ENCODE results near the gene C19orf38. TPM values are rescaled to one million over a fixed set of nuclear protein-coding genes. Genes with fewer than 3 reads are reported as not detected.

Gene C19orf38
- total RNA-seq, 2 donors from 2014 or later = 0.91 to 6.4 TPM

DNA sequence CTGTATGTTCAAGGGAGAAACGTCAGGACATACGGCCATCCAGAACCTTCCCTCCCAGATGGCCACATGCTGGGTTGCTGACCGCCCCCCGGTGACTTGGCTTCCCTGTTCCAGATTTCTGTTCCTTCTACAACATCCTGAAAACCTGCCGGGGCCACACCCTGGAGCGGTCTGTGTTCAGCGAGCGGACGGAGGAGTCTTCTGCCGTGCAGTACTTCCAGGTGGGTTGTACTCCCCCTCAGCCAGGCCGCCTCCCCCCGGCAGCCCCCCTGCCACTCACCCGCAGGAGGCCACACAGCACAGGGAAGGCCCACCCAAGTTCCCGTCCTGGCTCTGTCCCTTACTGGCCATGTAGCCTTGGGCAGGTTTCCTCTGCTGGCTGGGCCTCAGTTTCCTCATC lies 59.7 kb downstream of the C19orf38 start:
- H3K4me3 ChIP-seq = no peak overlapping the region
- no peak overlapping the region for H3K27ac ChIP-seq
- no peaks in the 10 kb centered on the region for H3K27me3 ChIP-seq (replicated peaks; ENCODE audit: insufficient read depth)
- no peak for DNase-seq (ENCODE audit: low spot score)
- H3K9me3 ChIP-seq = no peaks in the 10 kb centered on the region
- H3K36me3 ChIP-seq = peaks cover 2 to 13% of the 10 kb centered on the region in 2 donors
- no peaks in the 10 kb centered on the region for H3K4me1 ChIP-seq (replicated peaks)
- 91% methylated on average over 13 of the region's 14 CpGs for WGBS
- TF ChIP-seq, protein P1, sequence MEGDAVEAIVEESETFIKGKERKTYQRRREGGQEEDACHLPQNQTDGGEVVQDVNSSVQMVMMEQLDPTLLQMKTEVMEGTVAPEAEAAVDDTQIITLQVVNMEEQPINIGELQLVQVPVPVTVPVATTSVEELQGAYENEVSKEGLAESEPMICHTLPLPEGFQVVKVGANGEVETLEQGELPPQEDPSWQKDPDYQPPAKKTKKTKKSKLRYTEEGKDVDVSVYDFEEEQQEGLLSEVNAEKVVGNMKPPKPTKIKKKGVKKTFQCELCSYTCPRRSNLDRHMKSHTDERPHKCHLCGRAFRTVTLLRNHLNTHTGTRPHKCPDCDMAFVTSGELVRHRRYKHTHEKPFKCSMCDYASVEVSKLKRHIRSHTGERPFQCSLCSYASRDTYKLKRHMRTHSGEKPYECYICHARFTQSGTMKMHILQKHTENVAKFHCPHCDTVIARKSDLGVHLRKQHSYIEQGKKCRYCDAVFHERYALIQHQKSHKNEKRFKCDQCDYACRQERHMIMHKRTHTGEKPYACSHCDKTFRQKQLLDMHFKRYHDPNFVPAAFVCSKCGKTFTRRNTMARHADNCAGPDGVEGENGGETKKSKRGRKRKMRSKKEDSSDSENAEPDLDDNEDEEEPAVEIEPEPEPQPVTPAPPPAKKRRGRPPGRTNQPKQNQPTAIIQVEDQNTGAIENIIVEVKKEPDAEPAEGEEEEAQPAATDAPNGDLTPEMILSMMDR (IDR thresholded peaks at IDR 0.05) = no peak
- TF ChIP-seq POLR2A (IDR thresholded peaks at IDR 0.05) = no peak
- TF ChIP-seq POLR2AphosphoS5 (IDR thresholded peaks at IDR 0.05) = no peak
- intact Hi-C loops (cut with DNase I) = no loop called here

DNA sequence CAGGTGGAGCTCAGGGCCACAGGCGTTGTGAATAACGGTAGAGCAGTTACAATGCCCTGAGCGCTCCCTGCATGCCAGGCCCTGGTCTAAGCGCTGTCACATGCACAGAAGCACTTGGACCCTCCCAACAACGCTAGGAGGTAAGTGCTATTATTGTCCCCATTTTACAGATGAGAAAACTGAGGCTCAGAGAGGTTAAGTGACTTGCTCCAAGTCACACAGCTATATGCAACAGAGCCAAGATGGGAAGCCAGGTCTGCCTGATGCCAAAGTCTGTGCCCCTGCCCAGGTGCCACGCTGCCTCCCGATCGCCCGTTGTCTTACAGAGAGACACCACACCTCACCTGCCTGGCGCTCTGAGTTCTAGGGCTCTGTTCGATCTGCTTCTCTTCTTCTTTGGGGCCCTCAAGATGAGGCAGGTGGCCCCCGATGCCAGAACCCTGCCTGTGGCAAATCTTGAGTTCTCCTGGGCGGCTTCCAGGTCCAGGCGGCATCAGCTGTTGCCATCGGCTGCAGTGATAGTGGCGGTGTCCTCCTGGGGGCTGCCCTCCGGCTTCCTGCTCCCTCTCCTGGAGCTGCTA lies 60.3 kb downstream of the C19orf38 start:
- intact Hi-C loops (cut with DNase I) = no loop called here
- Histone ChIP-seq H3K4me3 (no peak overlapping the region), H3K9me3 (no peaks in the 10 kb centered on the region), H3K27ac (no peak overlapping the region), H3K4me1 (replicated peaks) (no peaks in the 10 kb centered on the region), H3K36me3 (peaks cover 2 to 13% of the 10 kb centered on the region in 2 donors), H3K27me3 (replicated peaks; ENCODE audit: insufficient read depth) (no peaks in the 10 kb centered on the region)
- TF ChIP-seq, protein P1 (IDR thresholded peaks at IDR 0.05) = no peak
- DNase-seq (ENCODE audit: low spot score) = no peak
- 96% methylated on average over 17 of the region's 17 CpGs for WGBS

- Histone ChIP-seq H3K27ac (no peak overlapping the region), H3K4me1 (replicated peaks) (no peaks in the 10 kb centered on the region), H3K9me3 (no peaks in the 10 kb centered on the region), H3K4me3 (no peak overlapping the region), H3K27me3 (replicated peaks; ENCODE audit: insufficient read depth) (no peaks in the 10 kb centered on the region), H3K36me3 (peaks cover 2 to 19% of the 10 kb centered on the region in 2 donors)
- WGBS = 87% methylated on average over 23 of the region's 31 CpGs
- intact Hi-C loops (cut with DNase I) = no loop called here
- TF ChIP-seq, protein P1 (IDR thresholded peaks at IDR 0.05) = no peak
- TF ChIP-seq POLR2A (IDR thresholded peaks at IDR 0.05) (no peak), POLR2AphosphoS5 (IDR thresholded peaks at IDR 0.05) (no peak)
- no peak for DNase-seq (ENCODE audit: low spot score)
Measured at GRCh38 chr19:10911579-10912363, 63.6 kb downstream of the C19orf38 start.

GRCh38 chr19:10912619-10913018 lies 64.4 kb downstream of the C19orf38 start:
- Histone ChIP-seq H3K9me3 (no peaks in the 10 kb centered on the region), H3K27ac (no peak overlapping the region), H3K27me3 (replicated peaks; ENCODE audit: insufficient read depth) (no peaks in the 10 kb centered on the region), H3K4me3 (no peak overlapping the region), H3K36me3 (peaks cover 2 to 20% of the 10 kb centered on the region in 2 donors), H3K4me1 (replicated peaks) (no peaks in the 10 kb centered on the region)
- TF ChIP-seq POLR2AphosphoS5 (IDR thresholded peaks at IDR 0.05) (no peak), POLR2A (IDR thresholded peaks at IDR 0.05) (no peak)
- TF ChIP-seq, protein P1 (IDR thresholded peaks at IDR 0.05) = no peak
- intact Hi-C loops (cut with DNase I) = no loop called here
- WGBS = 90% methylated on average over 18 of the region's 18 CpGs
- DNase-seq (ENCODE audit: low spot score) = no peak
